GM21723 (cell line): ENCODE data around the gene MAGEB16.

Source experiments
- ATAC-seq: cut with Tn5 transposase; IDR thresholded peaks from one replicate; pipeline ENCODE4 v1.9.1; 2021; ENCODE audit warnings: mild to moderate bottlenecking, moderate library complexity; ENCODE audit not compliant: unreplicated experiment

The MAGEB16 gene

GRCh38 chrX:35798042-35798441 is at the start of gene MAGEB16:
Gene MAGEB16 (plus strand): TSS chrX:35798342. CDS start chrX:35802197, 3,855 bp downstream.
- no peak for ATAC-seq

GRCh38 chrX:35773958-35774564 is 24.1 kb upstream of the MAGEB16 start:
- ATAC-seq: no peak

DNA sequence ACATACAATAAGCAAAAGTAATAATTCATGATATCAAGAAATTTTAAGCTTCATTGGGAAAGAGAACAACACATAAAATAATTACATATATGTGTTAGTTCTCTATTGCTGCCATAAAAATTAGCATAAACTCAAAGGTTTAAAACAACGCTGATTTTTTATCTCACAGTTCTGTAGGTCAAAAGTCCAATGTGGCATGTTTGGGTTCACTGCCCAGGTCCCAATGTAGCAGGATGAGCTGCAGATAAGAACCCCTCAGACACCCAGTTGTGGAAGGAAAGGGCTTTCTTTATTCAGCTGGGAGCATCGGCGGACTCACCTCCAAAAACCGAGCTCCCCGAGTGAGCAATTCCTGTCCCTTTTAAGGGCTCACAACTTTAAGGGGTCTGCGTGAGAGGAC is 13.1 kb upstream of the MAGEB16 start:
- no peak for ATAC-seq

DNA sequence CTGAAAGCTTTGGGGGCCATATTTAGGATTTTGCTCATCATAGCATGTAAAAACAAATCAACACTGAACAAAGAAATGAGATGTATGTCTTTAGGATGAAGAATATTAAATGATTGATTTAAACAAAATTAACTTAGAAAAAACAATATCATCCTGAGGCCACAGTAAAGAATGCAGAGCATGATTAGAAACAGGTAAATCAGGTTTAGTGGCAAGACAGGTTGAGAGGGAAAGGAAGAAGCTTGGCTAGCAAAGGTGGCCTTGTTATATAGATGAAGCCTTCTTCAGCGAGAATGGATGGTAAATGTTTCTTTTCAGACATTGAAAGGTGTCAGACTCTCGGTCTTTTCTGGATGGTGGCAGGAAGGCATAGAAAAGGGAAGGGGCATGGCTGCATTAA is 11.9 kb upstream of the MAGEB16 start:
- ATAC-seq: no peak

- ATAC-seq: no peak
These were observed 10.3 kb upstream of the MAGEB16 start for GRCh38 chrX:35787867-35788266.

GRCh38 chrX:35800474-35800873 is 2.3 kb downstream of the MAGEB16 start:
- no peak for ATAC-seq

GRCh38 chrX:35809781-35810180 is 11.6 kb downstream of the MAGEB16 start:
- ATAC-seq: no peak

DNA sequence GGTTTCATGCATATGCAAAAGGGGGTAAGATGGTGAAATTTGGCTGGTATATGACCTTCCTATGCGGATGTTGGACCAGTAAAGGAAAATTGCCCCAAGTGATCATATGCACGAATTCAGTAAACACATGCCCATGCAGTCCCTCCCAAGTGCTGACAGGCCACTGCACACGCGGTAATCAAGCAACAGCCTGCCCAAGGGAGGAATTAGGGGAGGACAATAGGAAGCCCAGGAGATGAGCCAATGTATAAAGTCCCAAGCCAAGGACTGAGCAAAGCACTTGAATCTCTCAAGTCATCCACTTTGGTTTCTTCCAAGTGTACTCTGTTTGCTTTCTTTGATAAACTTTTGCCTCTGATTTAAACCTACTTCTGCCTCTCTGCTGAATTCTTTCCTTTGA is 21.1 kb downstream of the MAGEB16 start:
- no peak for ATAC-seq

GRCh38 chrX:35826503-35826902 is 28.4 kb downstream of the MAGEB16 start:
- ATAC-seq: no peak

GRCh38 chrX:35829501-35829900 is 31.4 kb downstream of the MAGEB16 start:
- ATAC-seq: no peak

DNA sequence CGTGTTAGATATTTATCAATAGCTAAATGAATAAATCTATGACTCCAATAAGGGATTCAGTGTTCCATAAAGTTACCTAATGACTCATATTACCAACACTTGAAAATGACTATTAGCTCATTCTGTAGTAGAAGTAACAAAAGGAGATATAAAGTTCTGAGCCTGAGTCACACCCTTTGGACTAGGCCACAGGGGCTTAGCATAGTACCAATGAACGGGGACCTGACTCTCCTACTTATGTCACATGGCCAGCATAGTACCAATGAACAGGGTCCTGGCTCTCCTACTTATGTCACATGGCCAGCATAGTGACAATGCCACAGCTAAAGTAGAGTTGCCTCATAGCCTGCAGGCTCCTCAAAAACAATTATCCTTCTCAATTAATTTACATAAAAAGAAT is 43.7 kb downstream of the MAGEB16 start:
- ATAC-seq: no peak

- no peak for ATAC-seq
These were observed 44.5 kb downstream of the MAGEB16 start for GRCh38 chrX:35842674-35843073.

- ATAC-seq: no peak
These were observed 49.6 kb downstream of the MAGEB16 start for GRCh38 chrX:35847736-35848135.
